ENCODE measurements around the gene WDR81. TPM values are rescaled to one million over a fixed set of nuclear protein-coding genes. Genes with fewer than 3 reads are reported as not detected.

Gene WDR81
- total and polyA plus RNA-seq, 2 donors (not counting 3 experiments of a cell fraction or from before 2014, with no cell fraction given), result 10.4 to 17.3 TPM

GRCh38 chr17:1783834-1784611 is 59.5 kb downstream of the WDR81 start:
- peak; percentile 79 for FAIRE-seq
- dilution Hi-C loops (cut with MboI; ENCODE audit: extremely low pct_ligation_motif_present, low sequenced_read_pairs), result no loop called here

More at GRCh38 chr17:1783834-1784611, 59.5 kb downstream of the WDR81 start:
- H3K27ac ChIP-seq (ENCODE audit: insufficient read depth, low read depth, low read length), result peak overlapping the region; percentile 19
- no peaks in the 10 kb centered on the region for H4K20me1 ChIP-seq (replicated peaks; ENCODE audit: control insufficient read depth, extremely low read depth, insufficient read depth, low read length)
- ChIA-PET CTCF (interaction anchor here (0.8 to 8.8 kb wide), 29 partner anchors 10 to 210 kb away, joined by 3 to 262 read pairs (median 5); partner anchors contain the start of genes SERPINF1 and WDR81), POLR2A (interaction anchor here (0.6 to 2.8 kb wide), 3 partner anchors 62 to 71 kb away, joined by 3 to 16 read pairs (median 4); no protein-coding TSS in a partner anchor)
- peaks cover 2% of the 10 kb centered on the region in 2 experiments for H3K36me3 ChIP-seq (ENCODE audit: control insufficient read depth in 2 of 2, extremely low read depth in 1 of 2, insufficient read depth in 2 of 2, low read length in 2 of 2)
- no peaks in the 10 kb centered on the region for H3K79me2 ChIP-seq (ENCODE audit: control insufficient read depth, insufficient read depth, low read length)
- H2AFZ ChIP-seq (ENCODE audit: low read depth, low read length), result no peak overlapping the region
- H3K4me1 ChIP-seq (ENCODE audit: control insufficient read depth, extremely low read depth, insufficient read depth, low read length), result peaks cover 21% of the 10 kb centered on the region
- BruUV-seq (replicated peaks), result no TSS peak
- H3K9me1 ChIP-seq (replicated peaks; ENCODE audit: control insufficient read depth, extremely low read depth, insufficient read depth, low read length), result no peaks in the 10 kb centered on the region
- H3K9ac ChIP-seq (replicated peaks; ENCODE audit: extremely low read depth, insufficient read depth, low read length), result no peak overlapping the region
- H3K4me3 ChIP-seq (replicated peaks in 1 of 3; ENCODE audit: insufficient read depth in 1 of 3, low read depth in 1 of 3, low read length in 3 of 3), result no peak overlapping the region
- H3K4me2 ChIP-seq (ENCODE audit: insufficient read depth, low read length), result no peak overlapping the region
- peak; percentile 80 for DNase-seq (ENCODE audit: low read depth, low spot score)
- H3K27me3 ChIP-seq (ENCODE audit: control insufficient read depth in 2 of 2, insufficient read depth in 2 of 2, low read length in 2 of 2), result no peaks in the 10 kb centered on the region
- intact Hi-C loops (cut with micrococcal nuclease), result loop anchor here (1.0 kb wide), 2 partner anchors 64 to 115 kb away; no protein-coding TSS in a partner anchor
- H3K9me3 ChIP-seq (replicated peaks; ENCODE audit: control insufficient read depth, insufficient read depth, low read length), result no peaks in the 10 kb centered on the region
- TF ChIP-seq CTCF (IDR thresholded peaks at IDR 0.05; ENCODE audit: extremely low read depth in 1 of 2, insufficient read depth in 1 of 2, low read depth in 1 of 2, low read length in 2 of 2) (peak; percentile 49 to 63), POLR2AphosphoS5 (IDR thresholded peaks at IDR 0.05; ENCODE audit: insufficient read depth, low read depth, low read length) (no peak)

Data from endothelial cell of umbilical vein (primary cell).